Dendritic cell treated with granulocyte-macrophage colony-stimulating factor and Interleukin-4, amounts not matched to agents 40 ng/mL and 50 ng/mL, for 4 days (primary cell): ENCODE data around the gene C12orf75.
"Not testable (repeated sequence)": the region's sequence is repeated elsewhere in the genome, so short reads cannot be mapped to it uniquely, and the experiment has no call there.

Source experiments
- H3K27ac Mint-ChIP-seq: one replicate; pipeline ENCODE4 v1.8.0; 2022; ENCODE audit warnings: mild to moderate bottlenecking, mixed read lengths
- H3K27me3 Mint-ChIP-seq: one replicate; pipeline ENCODE4 v1.8.0; 2022; ENCODE audit warnings: mild to moderate bottlenecking, mixed read lengths
- H3K36me3 Mint-ChIP-seq: one replicate; pipeline ENCODE4 v1.8.0; 2022; ENCODE audit warnings: low read depth, mixed read lengths
- H3K4me1 Mint-ChIP-seq: one replicate; pipeline ENCODE4 v1.8.0; 2022; ENCODE audit warnings: low read depth, mixed read lengths
- H3K4me3 Mint-ChIP-seq: one replicate; pipeline ENCODE4 v1.8.0; 2022; ENCODE audit warnings: mild to moderate bottlenecking, moderate library complexity, mixed read lengths
- H3K9me3 Mint-ChIP-seq: one replicate; pipeline ENCODE4 v1.8.0; 2022; ENCODE audit warnings: mixed read lengths
- intact Hi-C: fragments of 100-400 bp; cut with micrococcal nuclease; formaldehyde crosslinking; loops from one replicate; pipeline ENCODE4 v1.15.0; 2022

The C12orf75 gene

GRCh38 chr12:105334001-105334400 lies 3.5 kb downstream of the C12orf75 start:
- H3K4me1 Mint-ChIP-seq: peaks cover 38% of the 10 kb centered on the region
- no peak overlapping the region for H3K4me3 Mint-ChIP-seq
- H3K36me3 Mint-ChIP-seq: no peaks in the 10 kb centered on the region
- peaks cover 13% of the 10 kb centered on the region for H3K27me3 Mint-ChIP-seq
- H3K27ac Mint-ChIP-seq: no peak overlapping the region
- no peaks in the 10 kb centered on the region for H3K9me3 Mint-ChIP-seq
- intact Hi-C loops: no loop called here

- Mint-ChIP-seq H3K4me1 (peaks cover 38% of the 10 kb centered on the region), H3K36me3 (no peaks in the 10 kb centered on the region), H3K27me3 (peaks cover 13% of the 10 kb centered on the region), H3K27ac (no peak overlapping the region), H3K9me3 (no peaks in the 10 kb centered on the region), H3K4me3 (no peak overlapping the region)
- intact Hi-C loops: no loop called here
Observed at GRCh38 chr12:105334582-105334981, 4.1 kb downstream of the C12orf75 start.

- Mint-ChIP-seq H3K27me3 (peaks cover 8% of the 10 kb centered on the region), H3K4me3 (no peak overlapping the region), H3K27ac (no peak overlapping the region), H3K36me3 (no peaks in the 10 kb centered on the region), H3K4me1 (peaks cover 31% of the 10 kb centered on the region), H3K9me3 (peaks cover 7% of the 10 kb centered on the region)
- intact Hi-C loops: no loop called here
Observed at GRCh38 chr12:105335856-105336255, 5.4 kb downstream of the C12orf75 start.

- H3K27ac Mint-ChIP-seq: no peak overlapping the region
- H3K4me1 Mint-ChIP-seq: peaks cover 27% of the 10 kb centered on the region
- intact Hi-C loops: no loop called here
- no peaks in the 10 kb centered on the region for H3K36me3 Mint-ChIP-seq
- H3K9me3 Mint-ChIP-seq: peaks cover 11% of the 10 kb centered on the region
- no peak overlapping the region for H3K4me3 Mint-ChIP-seq
- H3K27me3 Mint-ChIP-seq: peaks cover 5% of the 10 kb centered on the region
Observed at GRCh38 chr12:105336411-105336810, 5.9 kb downstream of the C12orf75 start.

GRCh38 chr12:105337391-105337790 lies 6.9 kb downstream of the C12orf75 start:
- Mint-ChIP-seq H3K4me1 (peaks cover 22% of the 10 kb centered on the region), H3K4me3 (no peak overlapping the region), H3K36me3 (no peaks in the 10 kb centered on the region), H3K9me3 (peaks cover 11% of the 10 kb centered on the region), H3K27me3 (no peaks in the 10 kb centered on the region), H3K27ac (no peak overlapping the region)
- intact Hi-C loops: no loop called here

- H3K36me3 Mint-ChIP-seq: no peaks in the 10 kb centered on the region
- intact Hi-C loops: no loop called here
- H3K27ac Mint-ChIP-seq: no peak overlapping the region
- H3K4me1 Mint-ChIP-seq: peaks cover 22% of the 10 kb centered on the region
- H3K9me3 Mint-ChIP-seq: peaks cover 11% of the 10 kb centered on the region
- H3K27me3 Mint-ChIP-seq: no peaks in the 10 kb centered on the region
- H3K4me3 Mint-ChIP-seq: no peak overlapping the region
Observed at GRCh38 chr12:105338966-105339365, 8.5 kb downstream of the C12orf75 start.

- Mint-ChIP-seq H3K4me3 (no peak overlapping the region), H3K36me3 (no peaks in the 10 kb centered on the region)
Observed at GRCh38 chr12:105341010-105341409, 10.5 kb downstream of the C12orf75 start.

GRCh38 chr12:105341620-105342019 lies 11.1 kb downstream of the C12orf75 start:
- H3K4me3 Mint-ChIP-seq, H3K27ac Mint-ChIP-seq, H3K4me1 Mint-ChIP-seq, H3K36me3 Mint-ChIP-seq, H3K27me3 Mint-ChIP-seq, intact Hi-C loops: not testable (repeated sequence)
- H3K9me3 Mint-ChIP-seq: peaks cover 11% of the 10 kb centered on the region

More at GRCh38 chr12:105341010-105341409, 10.5 kb downstream of the C12orf75 start:
- Mint-ChIP-seq H3K9me3 (peaks cover 11% of the 10 kb centered on the region), H3K27me3 (no peaks in the 10 kb centered on the region), H3K27ac (no peak overlapping the region), H3K4me1 (peaks cover 14% of the 10 kb centered on the region)
- intact Hi-C loops: no loop called here

GRCh38 chr12:105342464-105342863 lies 12.0 kb downstream of the C12orf75 start:
- no peak overlapping the region for H3K4me3 Mint-ChIP-seq
- H3K4me1 Mint-ChIP-seq: peaks cover 8% of the 10 kb centered on the region
- intact Hi-C loops: no loop called here
- H3K27me3 Mint-ChIP-seq: no peaks in the 10 kb centered on the region
- H3K9me3 Mint-ChIP-seq: peaks cover 11% of the 10 kb centered on the region
- no peak overlapping the region for H3K27ac Mint-ChIP-seq
- no peaks in the 10 kb centered on the region for H3K36me3 Mint-ChIP-seq

- Mint-ChIP-seq H3K4me3 (no peak overlapping the region), H3K4me1 (peaks cover 6% of the 10 kb centered on the region), H3K27me3 (no peaks in the 10 kb centered on the region), H3K36me3 (no peaks in the 10 kb centered on the region), H3K9me3 (peaks cover 11% of the 10 kb centered on the region), H3K27ac (no peak overlapping the region)
- intact Hi-C loops: no loop called here
Observed at GRCh38 chr12:105343836-105344235, 13.3 kb downstream of the C12orf75 start.

GRCh38 chr12:105347499-105347898 lies 17.0 kb downstream of the C12orf75 start:
- no peaks in the 10 kb centered on the region for H3K36me3 Mint-ChIP-seq
- H3K27ac Mint-ChIP-seq: no peak overlapping the region
- no peak overlapping the region for H3K4me3 Mint-ChIP-seq
- peaks cover 15% of the 10 kb centered on the region for H3K4me1 Mint-ChIP-seq
- H3K9me3 Mint-ChIP-seq: no peaks in the 10 kb centered on the region
- intact Hi-C loops: no loop called here
- H3K27me3 Mint-ChIP-seq: no peaks in the 10 kb centered on the region

GRCh38 chr12:105348142-105348541 lies 17.7 kb downstream of the C12orf75 start:
- Mint-ChIP-seq H3K9me3 (no peaks in the 10 kb centered on the region), H3K36me3 (no peaks in the 10 kb centered on the region), H3K27ac (no peak overlapping the region), H3K4me3 (no peak overlapping the region), H3K4me1 (peaks cover 15% of the 10 kb centered on the region), H3K27me3 (no peaks in the 10 kb centered on the region)
- intact Hi-C loops: no loop called here

GRCh38 chr12:105348561-105348960 lies 18.1 kb downstream of the C12orf75 start:
- H3K9me3 Mint-ChIP-seq: no peaks in the 10 kb centered on the region
- H3K4me1 Mint-ChIP-seq: peaks cover 15% of the 10 kb centered on the region
- no peaks in the 10 kb centered on the region for H3K36me3 Mint-ChIP-seq
- H3K27me3 Mint-ChIP-seq: no peaks in the 10 kb centered on the region
- intact Hi-C loops: no loop called here
- no peak overlapping the region for H3K4me3 Mint-ChIP-seq
- H3K27ac Mint-ChIP-seq: no peak overlapping the region

- H3K4me1 Mint-ChIP-seq: peaks cover 15% of the 10 kb centered on the region
- no peak overlapping the region for H3K27ac Mint-ChIP-seq
- intact Hi-C loops: no loop called here
- no peaks in the 10 kb centered on the region for H3K36me3 Mint-ChIP-seq
- H3K9me3 Mint-ChIP-seq: no peaks in the 10 kb centered on the region
- H3K4me3 Mint-ChIP-seq: no peak overlapping the region
- H3K27me3 Mint-ChIP-seq: no peaks in the 10 kb centered on the region
Observed at GRCh38 chr12:105349138-105349537, 18.6 kb downstream of the C12orf75 start.

GRCh38 chr12:105351523-105351922 lies 21.0 kb downstream of the C12orf75 start:
- no peak overlapping the region for H3K4me3 Mint-ChIP-seq
- intact Hi-C loops: no loop called here
- no peaks in the 10 kb centered on the region for H3K36me3 Mint-ChIP-seq
- H3K27ac Mint-ChIP-seq: no peak overlapping the region
- no peaks in the 10 kb centered on the region for H3K9me3 Mint-ChIP-seq
- no peaks in the 10 kb centered on the region for H3K27me3 Mint-ChIP-seq
- H3K4me1 Mint-ChIP-seq: peaks cover 15% of the 10 kb centered on the region
